GM12878 (cell line): ENCODE results near the gene NUP210. TPM values are rescaled to one million over a fixed set of nuclear protein-coding genes. Genes with fewer than 3 reads are reported as not detected.

Experiments used
- ATAC-seq: fragments of 200-7000 bp; cut with Tn5 transposase; 3 replicates; pipeline ENCODE4 v1.9.1; 2020; ENCODE audit warnings: mild to moderate bottlenecking, moderate library complexity
- BruUV-seq: library from RNA; stranded (reverse); fragments of 400-500 nt; replicated peaks from 2 replicates; lab custom pipeline; 2021; lab: Mats Ljungman, UMichigan
- CTCF ChIA-PET: fragments of 300-600 bp; sonication (Branson Sonifier 250); formaldehyde crosslinking; extraction: SDS; loops from one replicate; lab custom pipeline; 2021; ENCODE audit warnings: inconsistent platforms; lab: Yijun Ruan, JAX
- POLR2A ChIA-PET: fragments of 350-600 bp; formaldehyde crosslinking; extraction: SDS; loops from one replicate; lab custom pipeline; 2021; ENCODE audit warnings: inconsistent platforms; lab: Charles Lee
- RAD21 ChIA-PET: fragments of 300-600 bp; sonication (Branson Sonifier 250); formaldehyde crosslinking; loops from one replicate; lab custom pipeline; 2023; ENCODE audit warnings: antibody characterized with exemption; ENCODE audit not compliant: unreplicated experiment; lab: Charles Lee
- SMC1A ChIA-PET: fragments of 300-600 bp; sonication (Branson Sonifier 250); formaldehyde crosslinking; loops from one replicate; lab custom pipeline; 2023; ENCODE audit not compliant: unreplicated experiment, uncharacterized antibody; lab: Charles Lee
- DNase-seq: peaks from one replicate; pipeline ENCODE4 v3.0.0-alpha.2; 2011; ENCODE audit warnings: low read depth, low spot score
- FAIRE-seq: peaks from 3 replicates; lab custom pipeline; 2011; peaks lifted over from hg19 to GRCh38; lab: Jason Lieb, UNC
- H2AFZ ChIP-seq: 2 replicates; pipeline ENCODE4 v1.6.0; 2011; ENCODE audit warnings: low read depth, low read length, control low read depth; ENCODE audit not compliant: control insufficient read depth
- H3K27ac ChIP-seq: 2 replicates; pipeline ENCODE4 v1.5.1; 2011; ENCODE audit warnings: control low read depth; ENCODE audit not compliant: control insufficient read depth, insufficient read depth
- H3K27me3 ChIP-seq, 2 experiments: replicated peaks in 1 of 2; 2 replicates each; pipeline versions ENCODE4 v1.6.0 to v1.6.1; 2011; ENCODE audit warnings: low read length in 1 of 2; ENCODE audit not compliant: control insufficient read depth in 2 of 2, insufficient read depth in 2 of 2
- H3K36me3 ChIP-seq, 2 experiments: 2 replicates each; pipeline ENCODE4 v1.5.1; 2011; ENCODE audit warnings: low read length in 1 of 2; ENCODE audit not compliant: control insufficient read depth in 2 of 2, insufficient read depth in 2 of 2
- H3K4me1 ChIP-seq: 2 replicates; pipeline ENCODE4 v1.6.1; 2011; ENCODE audit warnings: mild to moderate bottlenecking, low read length, moderate library complexity, mixed read lengths; ENCODE audit not compliant: control insufficient read depth, insufficient read depth
- H3K4me2 ChIP-seq: 2 replicates; pipeline ENCODE4 v1.6.0; 2011; ENCODE audit warnings: control low read depth; ENCODE audit not compliant: control insufficient read depth, insufficient read depth
- H3K4me3 ChIP-seq: fragments of 200-600 bp; sonication (generic); 2 replicates; pipeline ENCODE4 v1.5.1; 2016
- H3K79me2 ChIP-seq: 2 replicates; pipeline ENCODE4 v1.6.0; 2011; ENCODE audit warnings: low read length; ENCODE audit not compliant: control insufficient read depth, insufficient read depth
- H3K9ac ChIP-seq: 2 replicates; pipeline ENCODE4 v1.8.0; 2011; ENCODE audit warnings: low read length, control low read depth, mixed read lengths; ENCODE audit not compliant: control insufficient read depth, insufficient read depth
- H3K9me3 ChIP-seq: replicated peaks from 3 replicates; pipeline ENCODE4 v1.5.1; 2011; ENCODE audit warnings: mild to moderate bottlenecking, low read length; ENCODE audit not compliant: control insufficient read depth, insufficient read depth
- H4K20me1 ChIP-seq: 2 replicates; pipeline ENCODE4 v1.6.0; 2011; ENCODE audit not compliant: control insufficient read depth, insufficient read depth
- BACH1 ChIP-seq: fragments of 450-650 bp; IDR thresholded peaks from 2 replicates; pipeline ENCODE4 v1.6.1; 2017; ENCODE audit warnings: mild to moderate bottlenecking, borderline replicate concordance
- ETV6 ChIP-seq, 2 experiments: fragments of 450-650 bp in 1 of 2; IDR thresholded peaks in 1 of 2; conservative IDR thresholded peaks in 1 of 2; 2 replicates each; pipeline ENCODE4 v1.6.1; 2014; ENCODE audit warnings: antibody characterized with exemption in 1 of 2, borderline replicate concordance in 1 of 2, low read depth in 1 of 2, mild to moderate bottlenecking in 1 of 2, moderate library complexity in 1 of 2
- HSF1 ChIP-seq: fragments of 150-350 bp; IDR thresholded peaks from 2 replicates; pipeline ENCODE4 v1.6.1; 2014; ENCODE audit warnings: mild to moderate bottlenecking, low read depth, low read length
- JUND ChIP-seq: IDR thresholded peaks from 2 replicates; pipeline ENCODE4 v1.6.1; 2012; ENCODE audit warnings: low read depth, mild to moderate bottlenecking, low read length, improper control_type of control experiment, moderate library complexity
- NFYB ChIP-seq: IDR thresholded peaks from 2 replicates; pipeline ENCODE4 v1.6.1; 2011; ENCODE audit warnings: low read depth, mild to moderate bottlenecking, low read length, improper control_type of control experiment, moderate library complexity; ENCODE audit not compliant: insufficient read depth
- PKNOX1 ChIP-seq: fragments of 450-650 bp; IDR thresholded peaks from 2 replicates; pipeline ENCODE4 v1.6.1; 2016; ENCODE audit warnings: mild to moderate bottlenecking
- PRDM15 ChIP-seq: fragments of 450-650 bp; formaldehyde crosslinking; IDR thresholded peaks from 2 replicates; pipeline ENCODE4 v1.4.0; 2020; ENCODE audit warnings: mild to moderate bottlenecking, moderate library complexity
- RCOR1 ChIP-seq: conservative IDR thresholded peaks from 2 replicates; pipeline ENCODE4 v1.6.1; 2012; ENCODE audit warnings: low read depth, low read length, improper control_type of control experiment
- SIN3A ChIP-seq: IDR thresholded peaks from 2 replicates; pipeline ENCODE4 v1.6.1; 2012; ENCODE audit warnings: low read depth, low read length, improper control_type of control experiment
- TCF12 ChIP-seq: IDR thresholded peaks from 2 replicates; pipeline ENCODE4 v1.6.1; 2011; ENCODE audit warnings: low read depth, mild to moderate bottlenecking, low read length
- TCF3 ChIP-seq: IDR thresholded peaks from 2 replicates; pipeline ENCODE4 v1.6.1; 2012; ENCODE audit warnings: low read depth, mild to moderate bottlenecking, low read length, borderline replicate concordance; ENCODE audit not compliant: insufficient read depth
- ZNF274 ChIP-seq: IDR thresholded peaks from one replicate; pipeline ENCODE4 v1.8.0; 2011; ENCODE audit not compliant: insufficient read length, insufficient read depth
- WGBS: methylation state at CpG from one replicate; pipeline ENCODE4 v1.1.6; 2016; ENCODE audit warnings: low lambda C conversion rate; ENCODE audit not compliant: insufficient replicate concordance, insufficient coverage; ENCODE audit errors: missing lambda C conversion rate; 5-methylcytosine and 5-hydroxymethylcytosine counted together
- in situ Hi-C: fragments of 300-500 bp; cut with MboI; formaldehyde crosslinking; loops from 9 replicates; pipeline ENCODE4 v1.14.3; 2018; ENCODE audit warnings: mixed read lengths
- intact Hi-C: fragments of 100-400 bp; cut with micrococcal nuclease; formaldehyde crosslinking; loops from one replicate; pipeline ENCODE4 v1.14.2; 2022; ENCODE audit not compliant: unreplicated experiment
- polyA plus RNA-seq, 11 experiments: library from polyadenylated mRNA; depleted of rRNA in 4 of 11; unstranded in 6 of 11; stranded (reverse) in 5 of 11; fragments of >200 nt; fragmentation: Nextera tagmentation in 4 of 11; fragmentation: Illumina TruSeq in 1 of 11; extraction: Ambion mirVana in 4 of 11; extraction: Trizol in 1 of 11; gene quantifications; 1 replicate in 1 of 11; 2 replicates in 10 of 11; pipeline versions ENCODE4 v1.2.1 to v1.2.3, GENCODE V29; 2011 to 2016; ENCODE audit warnings: inconsistent platforms in 2 of 11, missing spikeins in 2 of 11, low read depth in 1 of 11
- total RNA-seq, 4 experiments: library from RNA; depleted of rRNA in 3 of 4; stranded (reverse); fragments of >200 nt in 3 of 4; fragmentation: Illumina TruSeq in 1 of 4; extraction: Trizol in 1 of 4; gene quantifications; 2 replicates each; pipeline versions ENCODE4 v1.2.1 to v1.2.3, GENCODE V29; 2013 to 2021

NUP210 gene
- total and polyA plus RNA-seq, 10 of the 15 experiments (the other 5 are each of a cell fraction or from before 2014, with no cell fraction given), result 2.9 to 150 (median 76.0) TPM

- Histone ChIP-seq H4K20me1 (no peaks in the 10 kb centered on the region), H3K27me3 (no peaks in the 10 kb centered on the region), H3K79me2 (peaks cover 17% of the 10 kb centered on the region), H3K9ac (no peak overlapping the region), H2AFZ (no peak overlapping the region), H3K4me3 (no peak overlapping the region), H3K4me1 (peaks cover 12% of the 10 kb centered on the region), H3K9me3 (no peaks in the 10 kb centered on the region), H3K36me3 (no peaks in the 10 kb centered on the region), H3K4me2 (no peak overlapping the region), H3K27ac (no peak overlapping the region)
- no TSS peak for BruUV-seq
- ChIA-PET RAD21 (no interaction called here), CTCF (interaction anchor here (3.2 kb wide), 1 partner anchor 28 kb away, joined by 20 read pairs; no protein-coding TSS in a partner anchor), POLR2A (no interaction called here), SMC1A (interaction anchor here (1.3 kb wide), 1 partner anchor 14 kb away, joined by 4 read pairs; no protein-coding TSS in a partner anchor)
- ATAC-seq, result no peak
- DNase-seq, result no peak
- in situ Hi-C loops (no loop called here), intact Hi-C loops (no loop called here)
- WGBS, result 91% methylated on average over 3 of the region's 3 CpGs
- no peak for FAIRE-seq
- TF ChIP-seq TCF12 (no peak), PRDM15 (CRISPR knock-in tag) (no peak), TCF3 (no peak), RCOR1 (no peak), JUND (no peak), BACH1 (no peak), PKNOX1 (no peak), NFYB (no peak), ETV6 (conservative IDR thresholded peaks at IDR 0.05 in 1 of 2, IDR thresholded peaks at IDR 0.05 in 1 of 2; ENCODE audit: borderline replicate concordance in 1 of 2, low read depth in 1 of 2) (no peak), ZNF274 (no peak), SIN3A (no peak), HSF1 (no peak)
Observed at GRCh38 chr3:13424141-13424844, 4.2 kb upstream of the NUP210 start.
